Right lobe of liver (tissue), 6 donors: Measurements from ENCODE around the gene GSTO1. TPM values are rescaled to one million over a fixed set of nuclear protein-coding genes. Genes with fewer than 3 reads are reported as not detected.

Experiments
- ATAC-seq, 4 donors: fragments of 200-7000 bp; cut with Tn5 transposase; one replicate each; pipeline ENCODE4 v1.9.1; 2020; ENCODE audit warnings: mild to moderate bottlenecking in 4 of 4, moderate library complexity in 4 of 4
- DNase-seq, 3 donors: peaks; one replicate each; pipeline ENCODE4 v3.0.0-alpha.2; 2020
- H3K27ac ChIP-seq, 3 donors: fragments of 200-600 bp; one replicate each; pipeline ENCODE4 v1.8.0; 2022
- H3K27me3 ChIP-seq, 2 donors: fragments of 200-600 bp; one replicate each; pipeline ENCODE4 v1.8.0; 2022
- H3K36me3 ChIP-seq, 4 donors: fragments of 200-600 bp; sonication (generic) in 1 of 4; one replicate each; pipeline versions ENCODE4 v1.5.1 to v1.8.0; 2017 to 2022; ENCODE audit warnings: control low read depth in 1 of 4
- H3K4me1 ChIP-seq, 4 donors: fragments of 200-600 bp; sonication (generic) in 1 of 4; one replicate each; pipeline versions ENCODE4 v1.5.1 to v1.8.0; 2017 to 2022; ENCODE audit warnings: control low read depth in 1 of 4
- H3K4me3 ChIP-seq, 3 donors: fragments of 200-600 bp; one replicate each; pipeline ENCODE4 v1.8.0; 2022
- H3K9me3 ChIP-seq, 4 donors: fragments of 200-600 bp; sonication (generic) in 1 of 4; one replicate each; pipeline versions ENCODE4 v1.5.1 to v1.8.0; 2017 to 2022; ENCODE audit warnings: control low read depth in 1 of 4
- POLR2A ChIP-seq: fragments of 450-650 bp; IDR thresholded peaks from one replicate; pipeline ENCODE4 v1.6.1; 2017; ENCODE audit warnings: antibody characterized with exemption, mild to moderate bottlenecking
- WGBS: methylation state at CpG from one replicate; pipeline ENCODE4 v1.1.6; 2018; ENCODE audit warnings: low coverage, low lambda C conversion rate; ENCODE audit not compliant: insufficient coverage; ENCODE audit errors: missing lambda C conversion rate; 5-methylcytosine and 5-hydroxymethylcytosine counted together
- intact Hi-C, 2 donors: fragments of 100-400 bp; cut with DNase I; formaldehyde crosslinking; loops; one replicate each; pipeline versions ENCODE4 v1.11.2 to v1.14.1; 2022
- total RNA-seq, 6 experiments: library from RNA; depleted of rRNA in 2 of 6; stranded (reverse); fragments of >200 nt in 2 of 6; fragmentation: NEBNext Ultra II Directional in 3 of 6; extraction: Animal tissue kit (Norgen Biotek cat#: 25700) in 3 of 6; gene quantifications; one replicate each; pipeline versions ENCODE4 v1.1.0 to v1.2.4, GENCODE V29; 2016 to 2023
- TF ChIP-seq, protein P1 (sequence below), 4 donors: fragments of 200-600 bp in 3 of 4; fragments of 450-650 bp in 1 of 4; IDR thresholded peaks; one replicate each; pipeline versions ENCODE4 v1.5.1 to v1.8.0; 2016 to 2022; ENCODE audit warnings: antibody characterized with exemption in 4 of 4, mild to moderate bottlenecking in 2 of 4
- donor health status: DM: no; HTN: yes; CAD: no.
- donor health status: DM: no; HTN: no; CAD: no.
- donor health status: DM: no; HTN: no; CAD: no.
- donor health status: DM: no; HTN: yes; CAD: no.
- donor health status: DM: no; HTN: yes; CAD: no.

Gene GSTO1
- total RNA-seq, 6 experiments from 2014 or later: 205 to 273 (median 240) TPM

DNA sequence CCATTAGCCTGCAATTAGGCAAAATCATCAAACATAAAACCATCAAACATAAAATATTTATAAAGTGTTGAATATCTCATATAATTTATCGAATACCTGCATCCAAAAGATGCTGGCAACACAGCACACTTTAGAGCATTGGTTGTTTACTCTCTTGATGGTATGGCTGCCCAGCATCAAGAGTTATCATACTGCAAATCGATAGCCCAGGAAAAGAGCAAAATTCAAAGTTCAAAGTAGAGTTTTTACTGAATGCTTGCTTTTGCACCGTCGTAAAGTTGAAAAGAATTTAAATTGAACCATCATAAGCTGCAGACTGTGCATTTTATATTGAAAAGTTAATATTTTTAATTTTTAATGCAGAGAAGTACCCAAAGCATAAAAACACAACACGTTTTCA is 10.1 kb downstream of the GSTO1 start:
- DNase-seq (no peak), ATAC-seq (peak in 3 of 4 donors; percentile 6 to 48 (median 11))
- intact Hi-C loops: no loop called here
- H3K27ac ChIP-seq: no peak overlapping the region
- 34% methylated on average over 5 of the region's 5 CpGs for WGBS
- no peak for TF ChIP-seq POLR2A
- TF ChIP-seq, protein P1, sequence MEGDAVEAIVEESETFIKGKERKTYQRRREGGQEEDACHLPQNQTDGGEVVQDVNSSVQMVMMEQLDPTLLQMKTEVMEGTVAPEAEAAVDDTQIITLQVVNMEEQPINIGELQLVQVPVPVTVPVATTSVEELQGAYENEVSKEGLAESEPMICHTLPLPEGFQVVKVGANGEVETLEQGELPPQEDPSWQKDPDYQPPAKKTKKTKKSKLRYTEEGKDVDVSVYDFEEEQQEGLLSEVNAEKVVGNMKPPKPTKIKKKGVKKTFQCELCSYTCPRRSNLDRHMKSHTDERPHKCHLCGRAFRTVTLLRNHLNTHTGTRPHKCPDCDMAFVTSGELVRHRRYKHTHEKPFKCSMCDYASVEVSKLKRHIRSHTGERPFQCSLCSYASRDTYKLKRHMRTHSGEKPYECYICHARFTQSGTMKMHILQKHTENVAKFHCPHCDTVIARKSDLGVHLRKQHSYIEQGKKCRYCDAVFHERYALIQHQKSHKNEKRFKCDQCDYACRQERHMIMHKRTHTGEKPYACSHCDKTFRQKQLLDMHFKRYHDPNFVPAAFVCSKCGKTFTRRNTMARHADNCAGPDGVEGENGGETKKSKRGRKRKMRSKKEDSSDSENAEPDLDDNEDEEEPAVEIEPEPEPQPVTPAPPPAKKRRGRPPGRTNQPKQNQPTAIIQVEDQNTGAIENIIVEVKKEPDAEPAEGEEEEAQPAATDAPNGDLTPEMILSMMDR (IDR thresholded peaks at IDR 0.05): no peak
- no peaks in the 10 kb centered on the region for H3K27me3 ChIP-seq
- H3K4me1 ChIP-seq: peaks cover 0 to 65% (median 26%) of the 10 kb centered on the region in 4 donors
- H3K9me3 ChIP-seq: no peaks in the 10 kb centered on the region
- H3K4me3 ChIP-seq: peak overlapping the region in 2 of 3 donors; percentile 3 to 17
- H3K36me3 ChIP-seq: peaks cover 0 to 80% (median 38%) of the 10 kb centered on the region in 4 donors

DNA sequence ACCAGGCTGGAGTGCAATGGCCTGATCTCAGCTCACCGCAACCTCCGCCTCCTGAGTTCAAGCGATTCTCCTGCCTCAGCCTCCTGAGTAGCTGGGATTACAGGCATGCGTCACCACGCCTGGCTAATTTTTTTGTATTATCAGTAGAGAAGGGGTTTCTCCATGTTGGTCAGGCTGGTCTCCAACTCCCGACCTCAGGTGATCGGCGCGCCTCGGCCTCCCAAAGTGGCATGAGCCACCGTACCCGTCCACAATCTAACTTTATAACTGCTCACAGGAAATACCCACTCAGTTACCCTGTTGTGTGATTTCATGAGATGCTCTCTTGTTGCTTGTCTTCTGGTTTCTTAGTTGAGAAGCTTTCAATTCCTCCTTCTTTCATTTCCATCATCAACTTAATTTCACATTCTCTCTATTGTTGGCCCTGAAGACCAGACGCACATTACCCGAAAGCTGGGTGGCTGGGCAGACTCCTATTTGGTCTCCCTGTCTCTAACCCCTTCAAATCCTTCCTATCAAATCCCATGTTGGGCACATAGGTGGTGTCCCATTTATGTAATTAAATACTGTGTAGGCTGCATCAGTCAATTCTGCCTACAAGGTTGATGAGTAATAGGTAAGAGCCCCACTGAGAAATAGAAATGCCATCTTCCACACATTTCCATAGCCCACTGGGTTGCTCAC is 13.2 kb downstream of the GSTO1 start:
- intact Hi-C loops: no loop called here
- ATAC-seq (no peak), DNase-seq (no peak)
- Histone ChIP-seq H3K4me1 (peaks cover 0 to 43% (median 13%) of the 10 kb centered on the region in 4 donors), H3K36me3 (peaks cover 0 to 49% (median 22%) of the 10 kb centered on the region in 4 donors), H3K27ac (no peak overlapping the region), H3K9me3 (no peaks in the 10 kb centered on the region), H3K27me3 (no peaks in the 10 kb centered on the region), H3K4me3 (peak overlapping the region; percentile 55 to 73 (median 55))
- 84% methylated on average over 11 of the region's 14 CpGs for WGBS
- no peak for TF ChIP-seq POLR2A
- TF ChIP-seq, protein P1 (IDR thresholded peaks at IDR 0.05): no peak

DNA sequence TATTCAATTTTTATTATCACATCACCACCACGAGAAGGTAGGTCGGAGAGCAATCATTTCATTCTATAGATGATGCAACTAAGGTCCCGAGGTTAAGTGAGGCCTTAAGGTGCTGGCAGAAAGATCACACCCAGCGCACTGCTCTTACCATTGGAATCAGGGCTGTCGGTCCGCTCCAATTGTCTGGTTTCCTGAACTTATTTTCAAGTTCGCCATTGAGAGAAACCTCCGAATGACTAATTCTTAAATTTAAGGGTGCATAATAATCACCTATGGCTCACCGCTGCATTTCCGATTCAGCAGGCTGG is 13.7 kb downstream of the GSTO1 start:
- ATAC-seq: peak in 2 of 4 donors; percentile 3 to 5
- Histone ChIP-seq H3K27me3 (no peaks in the 10 kb centered on the region), H3K4me1 (peaks cover 0 to 38% (median 10%) of the 10 kb centered on the region in 4 donors), H3K4me3 (peak overlapping the region; percentile 55 to 73 (median 55)), H3K27ac (peak overlapping the region; percentile 37 to 75 (median 61)), H3K36me3 (peaks cover 0 to 44% (median 21%) of the 10 kb centered on the region in 4 donors), H3K9me3 (no peaks in the 10 kb centered on the region)
- intact Hi-C loops: no loop called here
- no peak for DNase-seq
- WGBS: 27% methylated on average over 10 of the region's 10 CpGs
- TF ChIP-seq POLR2A: no peak
- TF ChIP-seq, protein P1 (IDR thresholded peaks at IDR 0.05): no peak

DNA sequence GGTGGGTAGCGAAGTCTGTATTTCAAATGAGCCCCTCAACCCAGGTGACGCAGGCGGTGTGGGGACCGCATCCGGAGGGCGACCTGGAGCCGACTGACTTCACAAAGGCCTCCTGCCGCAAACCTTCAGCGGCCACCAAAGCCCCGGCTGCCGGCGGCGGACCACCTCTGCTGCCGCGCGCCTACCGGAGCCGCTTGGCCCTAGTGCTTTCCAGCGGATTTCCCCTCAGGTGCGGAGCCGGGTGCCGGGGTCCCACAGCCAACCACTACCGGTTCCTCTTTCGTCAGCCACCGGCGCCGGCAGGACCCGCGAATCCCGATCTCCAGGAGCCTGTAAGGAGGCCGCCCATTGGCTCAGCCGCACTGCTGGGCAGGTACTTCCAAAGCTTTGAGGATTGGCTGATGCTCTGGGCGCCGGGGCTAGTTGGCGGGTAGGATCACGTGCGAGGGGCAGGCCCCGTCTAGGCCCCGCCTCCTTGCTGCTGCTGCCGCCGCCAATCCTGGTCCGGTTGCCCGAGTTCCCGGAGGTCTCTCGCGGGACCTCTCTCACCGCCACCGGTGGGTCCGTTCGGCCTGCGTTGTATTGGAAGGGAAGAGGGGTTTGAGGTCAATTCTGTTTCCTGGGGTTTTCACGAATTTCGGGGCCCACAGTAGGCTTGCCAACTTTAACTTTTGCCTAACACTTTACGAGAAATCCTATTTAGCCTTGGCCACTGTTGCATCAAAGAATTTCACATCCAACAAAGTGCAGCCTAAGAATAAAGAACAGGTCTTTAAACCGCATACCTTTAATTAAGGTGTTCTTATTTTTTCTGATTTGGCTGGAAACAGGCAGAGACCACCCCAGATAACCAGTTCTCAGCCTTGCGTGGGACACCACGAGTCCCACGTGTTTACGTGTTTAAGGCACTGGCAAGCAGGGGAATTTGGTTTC is 14.3 kb downstream of the GSTO1 start, which contains the start of gene GSTO2:
GSTO2 (plus strand) TSS at position 472 of the 933 bp plus-strand sequence. CDS start 5,732 bp downstream, outside the sequence.
- Histone ChIP-seq H3K4me1 (peaks cover 0 to 32% (median 8%) of the 10 kb centered on the region in 4 donors), H3K9me3 (no peaks in the 10 kb centered on the region), H3K4me3 (peak within 1 kb of the TSS; percentile 55 to 73 (median 55)), H3K27me3 (no peaks in the 10 kb centered on the region), H3K36me3 (peaks cover 0 to 38% (median 21%) of the 10 kb centered on the region in 4 donors), H3K27ac (peak within 1 kb of the TSS; percentile 50 to 75 (median 61))
- intact Hi-C loops: no loop called here
- 16% methylated on average over 27 of the region's 59 CpGs for WGBS
- TF ChIP-seq, protein P1 (IDR thresholded peaks at IDR 0.05): no peak
- peak; percentile 79 for TF ChIP-seq POLR2A
- ATAC-seq (peak; percentile 93 to 99 (median 97)), DNase-seq (peak; percentile 94 to 99 (median 97))
